Peyer's patch (tissue), 4 donors: ENCODE measurements around the gene FIGNL2.

Source experiments
- POLR2A ChIP-seq, 2 donors: fragments of 450-650 bp; IDR thresholded peaks; one replicate each; pipeline ENCODE4 v1.5.1; 2017; ENCODE audit warnings: antibody characterized with exemption in 2 of 2, mild to moderate bottlenecking in 2 of 2, moderate library complexity in 2 of 2
- TF ChIP-seq, protein P1 (sequence below), 6 experiments: fragments of 450-650 bp in 4 of 6; fragments of 200-600 bp in 2 of 6; sonication (generic) in 1 of 6; IDR thresholded peaks; one replicate each; pipeline ENCODE4 v1.5.1; 2017 to 2019; ENCODE audit warnings: antibody characterized with exemption in 6 of 6, mild to moderate bottlenecking in 3 of 6, moderate library complexity in 1 of 6

DNA sequence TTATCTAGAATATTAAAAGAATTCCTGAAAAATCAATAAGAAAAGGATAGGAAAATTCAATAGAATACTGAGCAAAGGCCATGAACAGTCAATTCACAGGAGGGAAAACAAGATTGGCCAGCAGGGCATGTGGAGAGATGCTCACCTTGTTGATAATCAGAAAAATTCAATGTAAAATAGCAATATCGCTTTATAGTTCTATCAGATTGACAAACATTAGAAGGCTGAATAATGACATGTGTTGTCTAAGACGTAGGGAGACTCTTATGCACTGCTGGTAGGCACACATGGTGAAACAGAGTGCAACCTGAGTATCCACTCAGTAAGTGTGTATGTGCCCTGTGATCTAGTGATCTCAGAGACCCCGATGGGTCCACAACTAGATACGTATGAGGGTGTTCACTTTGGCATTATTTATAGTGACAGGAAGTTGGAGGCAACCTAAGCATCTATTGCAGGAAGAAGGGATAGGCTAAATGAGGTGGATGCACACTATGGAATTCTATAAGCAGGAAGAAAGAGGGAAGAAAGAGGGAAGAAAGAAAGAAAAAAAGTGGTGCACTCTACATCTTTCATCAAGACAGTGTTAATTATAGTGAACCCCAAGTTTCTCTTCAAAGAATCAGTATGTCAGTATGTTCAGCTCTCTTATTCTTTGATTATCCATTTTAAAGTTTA lies 35.6 kb upstream of the FIGNL2 start:
- TF ChIP-seq, protein P1, sequence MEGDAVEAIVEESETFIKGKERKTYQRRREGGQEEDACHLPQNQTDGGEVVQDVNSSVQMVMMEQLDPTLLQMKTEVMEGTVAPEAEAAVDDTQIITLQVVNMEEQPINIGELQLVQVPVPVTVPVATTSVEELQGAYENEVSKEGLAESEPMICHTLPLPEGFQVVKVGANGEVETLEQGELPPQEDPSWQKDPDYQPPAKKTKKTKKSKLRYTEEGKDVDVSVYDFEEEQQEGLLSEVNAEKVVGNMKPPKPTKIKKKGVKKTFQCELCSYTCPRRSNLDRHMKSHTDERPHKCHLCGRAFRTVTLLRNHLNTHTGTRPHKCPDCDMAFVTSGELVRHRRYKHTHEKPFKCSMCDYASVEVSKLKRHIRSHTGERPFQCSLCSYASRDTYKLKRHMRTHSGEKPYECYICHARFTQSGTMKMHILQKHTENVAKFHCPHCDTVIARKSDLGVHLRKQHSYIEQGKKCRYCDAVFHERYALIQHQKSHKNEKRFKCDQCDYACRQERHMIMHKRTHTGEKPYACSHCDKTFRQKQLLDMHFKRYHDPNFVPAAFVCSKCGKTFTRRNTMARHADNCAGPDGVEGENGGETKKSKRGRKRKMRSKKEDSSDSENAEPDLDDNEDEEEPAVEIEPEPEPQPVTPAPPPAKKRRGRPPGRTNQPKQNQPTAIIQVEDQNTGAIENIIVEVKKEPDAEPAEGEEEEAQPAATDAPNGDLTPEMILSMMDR (IDR thresholded peaks at IDR 0.05): no peak
- no peak for TF ChIP-seq POLR2A (IDR thresholded peaks at IDR 0.05)
